GM19455 (cell line): Measurements from ENCODE around the gene NUP54.

ENCODE experiments used
- ATAC-seq: cut with Tn5 transposase; IDR thresholded peaks from one replicate; pipeline ENCODE4 v1.9.1; 2021; ENCODE audit not compliant: unreplicated experiment

The NUP54 gene

GRCh38 chr4:76074468-76074867, 73.7 kb downstream of the NUP54 start, which contains the start of gene ART3:
Gene ART3 (plus strand): TSS chr4:76074709. CDS start chr4:76075890, 1,181 bp downstream.
- ATAC-seq: no peak

- ATAC-seq: no peak
Measured at GRCh38 chr4:76072760-76073159, 75.4 kb downstream of the NUP54 start.

- peak; percentile 64 for ATAC-seq
Measured at GRCh38 chr4:76067652-76068286, 80.4 kb downstream of the NUP54 start.

GRCh38 chr4:76066546-76066945, 81.7 kb downstream of the NUP54 start:
- no peak for ATAC-seq
